SU-DHL-6 (cell line): ENCODE data around the gene SHTN1.

Experiments used
- H2AFZ ChIP-seq: fragments of 200-600 bp; sonication (generic); 2 replicates; pipeline ENCODE4 v1.6.1; 2014; ENCODE audit warnings: low read depth, mild to moderate bottlenecking, moderate library complexity, mixed read lengths, antibody characterized with exemption, low read length; ENCODE audit not compliant: severe bottlenecking
- H3F3A ChIP-seq: fragments of 200-600 bp; shearing (Covaris generic); 2 replicates; pipeline ENCODE4 v1.6.0; 2016; ENCODE audit warnings: antibody characterized with exemption, mild to moderate bottlenecking; ENCODE audit not compliant: insufficient read depth
- H3K27ac ChIP-seq: fragments of 200-600 bp; sonication (generic); 2 replicates; pipeline ENCODE4 v1.5.1; 2016; ENCODE audit warnings: low read depth, mild to moderate bottlenecking, low read length, moderate library complexity, mixed read lengths
- H3K27me3 ChIP-seq: fragments of 200-600 bp; sonication (generic), shearing (Covaris generic); 2 replicates; pipeline ENCODE4 v1.6.0; 2014; ENCODE audit warnings: mild to moderate bottlenecking, low read length
- H3K36me3 ChIP-seq: fragments of 200-600 bp; sonication (generic); 2 replicates; pipeline ENCODE4 v1.6.1; 2014; ENCODE audit warnings: mild to moderate bottlenecking, low read length, mixed read lengths
- H3K4me2 ChIP-seq: fragments of 300-600, 200-600 bp; shearing (Covaris generic), sonication (generic); 2 replicates; pipeline ENCODE4 v1.6.0; 2014; ENCODE audit warnings: low read length, low read depth, mild to moderate bottlenecking; ENCODE audit not compliant: poor library complexity, severe bottlenecking
- H3K4me3 ChIP-seq: fragments of 200-600 bp; sonication (generic); 2 replicates; pipeline ENCODE4 v1.5.1; 2014; ENCODE audit warnings: antibody characterized with exemption, low read length, mild to moderate bottlenecking, mixed read lengths; ENCODE audit not compliant: insufficient read depth, poor library complexity, severe bottlenecking
- H3K79me2 ChIP-seq: fragments of 200-600 bp; sonication (generic); 2 replicates; pipeline ENCODE4 v1.6.1; 2014; ENCODE audit warnings: mild to moderate bottlenecking, low read length, moderate library complexity; ENCODE audit not compliant: insufficient read depth
- H3K9ac ChIP-seq: fragments of 200-600 bp; sonication (generic); 2 replicates; pipeline ENCODE4 v1.7.0; 2014; ENCODE audit warnings: mild to moderate bottlenecking, low read length
- H3K9me2 ChIP-seq: fragments of 200-600 bp; sonication (generic); replicated peaks from 2 replicates; pipeline ENCODE4 v1.6.1; 2014; ENCODE audit warnings: low read length; ENCODE audit not compliant: insufficient read depth
- H3K9me3 ChIP-seq: fragments of 200-600 bp; sonication (generic); 2 replicates; pipeline ENCODE4 v1.6.1; 2014; ENCODE audit warnings: low read length, mixed read lengths; ENCODE audit not compliant: insufficient read depth
- H4K20me1 ChIP-seq: fragments of 200-600 bp; sonication (generic); 2 replicates; pipeline ENCODE4 v1.6.1; 2014; ENCODE audit warnings: low read depth, mild to moderate bottlenecking, antibody characterized with exemption, low read length, moderate library complexity, mixed read lengths
- CTCF ChIP-seq: fragments of 200-600 bp; sonication (generic); IDR thresholded peaks from one replicate; pipeline ENCODE4 v1.5.1; 2017; ENCODE audit warnings: antibody characterized with exemption, mild to moderate bottlenecking, low read length, moderate library complexity; ENCODE audit not compliant: insufficient read depth, poor library complexity, severe bottlenecking
- EZH2phosphoT487 ChIP-seq: fragments of 200-600 bp; sonication (generic), shearing (Covaris generic); conservative IDR thresholded peaks from 2 replicates; pipeline ENCODE4 v1.6.1; 2018; ENCODE audit warnings: mild to moderate bottlenecking, antibody characterized with exemption, low read length, moderate library complexity, mixed read lengths

SHTN1 gene

DNA sequence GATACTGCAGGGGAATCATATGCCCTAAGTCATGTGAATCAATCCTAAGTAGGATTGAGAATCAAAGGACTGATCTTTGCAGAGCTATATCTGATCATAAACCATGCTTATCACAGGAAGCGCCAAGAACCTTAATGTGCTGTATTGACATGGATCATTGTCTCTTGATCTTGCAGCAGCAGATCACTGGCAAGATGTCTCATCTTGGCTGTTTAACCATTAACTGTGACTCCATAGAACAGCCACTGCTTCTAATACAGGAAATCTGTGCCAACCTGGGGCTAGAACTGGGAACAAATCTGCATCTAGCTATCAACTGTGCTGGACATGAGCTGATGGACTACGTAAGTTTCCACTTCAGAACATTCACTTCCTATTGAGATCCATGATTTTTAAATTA lies 134.0 kb downstream of the SHTN1 start:
- H3K4me3 ChIP-seq, result no peak overlapping the region

DNA sequence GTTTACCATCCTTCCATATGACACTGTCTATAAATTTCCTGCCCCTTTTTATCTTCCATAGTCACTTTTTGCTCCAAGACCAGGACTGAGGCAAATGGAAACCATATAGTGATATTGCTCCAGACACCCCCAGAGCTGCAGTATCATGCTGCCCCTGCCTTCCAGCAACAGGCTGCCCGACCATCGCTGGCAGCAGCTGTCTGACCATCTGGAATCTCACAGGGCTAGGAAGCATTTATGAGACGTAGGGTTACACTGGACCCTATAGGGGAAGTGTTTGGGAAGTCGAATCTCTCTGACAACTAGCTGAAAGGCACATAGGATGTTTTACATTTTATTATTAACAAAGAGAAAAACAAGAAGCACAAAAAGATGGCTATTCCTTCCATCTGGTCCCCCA lies 136.3 kb downstream of the SHTN1 start:
- Histone ChIP-seq H3F3A (no peaks in the 10 kb centered on the region), H3K27me3 (no peaks in the 10 kb centered on the region), H3K9ac (no peak overlapping the region), H3K4me3 (no peak overlapping the region), H3K4me2 (no peak overlapping the region), H3K36me3 (no peaks in the 10 kb centered on the region), H2AFZ (no peak overlapping the region), H3K9me2 (no peaks in the 10 kb centered on the region), H3K79me2 (no peaks in the 10 kb centered on the region), H4K20me1 (no peaks in the 10 kb centered on the region), H3K27ac (no peak overlapping the region), H3K9me3 (no peaks in the 10 kb centered on the region)
- TF ChIP-seq EZH2phosphoT487, result no peak
- TF ChIP-seq CTCF, result no peak

More for the DNA sequence above, 134.0 kb downstream of the SHTN1 start:
- H3K79me2 ChIP-seq, result no peaks in the 10 kb centered on the region
- TF ChIP-seq EZH2phosphoT487 (no peak), CTCF (no peak)
- no peak overlapping the region for H3K4me2 ChIP-seq
- no peak overlapping the region for H2AFZ ChIP-seq
- no peaks in the 10 kb centered on the region for H3K9me2 ChIP-seq
- H3K9me3 ChIP-seq, result no peaks in the 10 kb centered on the region
- H3F3A ChIP-seq, result no peaks in the 10 kb centered on the region
- no peaks in the 10 kb centered on the region for H3K36me3 ChIP-seq
- no peaks in the 10 kb centered on the region for H3K27me3 ChIP-seq
- no peak overlapping the region for H3K9ac ChIP-seq
- H4K20me1 ChIP-seq, result no peaks in the 10 kb centered on the region
- no peak overlapping the region for H3K27ac ChIP-seq

DNA sequence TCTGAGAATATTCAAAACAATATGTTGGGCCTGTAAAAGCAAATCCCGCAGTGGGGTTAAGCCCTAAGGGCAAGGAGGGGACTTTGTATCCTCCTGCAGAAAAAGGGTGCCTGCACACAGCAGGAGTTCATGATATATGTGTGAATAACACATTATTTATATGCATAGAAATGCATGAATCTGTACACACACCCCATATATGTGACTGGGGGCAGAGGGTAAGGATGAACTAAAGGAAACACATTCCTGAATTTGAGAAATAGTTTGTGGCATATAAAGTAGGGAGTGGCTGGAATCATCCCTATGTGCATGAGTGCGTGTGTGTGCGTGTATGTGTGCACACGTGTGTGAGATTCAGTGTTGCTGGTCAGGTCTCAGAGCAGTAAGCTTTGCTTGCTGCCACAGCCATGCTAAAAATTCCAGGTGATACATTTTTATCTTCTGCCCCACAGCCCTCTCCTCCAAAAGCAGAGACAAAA lies 136.8 kb downstream of the SHTN1 start:
- Histone ChIP-seq H3K27ac (no peak overlapping the region), H3K9me2 (no peaks in the 10 kb centered on the region), H3K4me2 (no peak overlapping the region), H3K79me2 (no peaks in the 10 kb centered on the region), H3K36me3 (no peaks in the 10 kb centered on the region), H3F3A (no peaks in the 10 kb centered on the region), H3K9me3 (no peaks in the 10 kb centered on the region), H3K4me3 (no peak overlapping the region), H4K20me1 (no peaks in the 10 kb centered on the region), H3K9ac (no peak overlapping the region), H3K27me3 (no peaks in the 10 kb centered on the region), H2AFZ (no peak overlapping the region)
- no peak for TF ChIP-seq EZH2phosphoT487
- no peak for TF ChIP-seq CTCF
